ENCODE data around the gene ADAMTS3. TPM values are rescaled to one million over a fixed set of nuclear protein-coding genes. Genes with fewer than 3 reads are reported as not detected.

Gene ADAMTS3
- total and polyA plus RNA-seq, 5 donors from 2014 or later, result 0.34 TPM; not detected in 4

- Mint-ChIP-seq H3K27me3 (peaks cover 4% of the 10 kb centered on the region), H3K4me3 (no peak overlapping the region), H3K36me3 (no peaks in the 10 kb centered on the region), H3K9me3 (peaks cover 0 to 2% (median 0%) of the 10 kb centered on the region in 7 donors), H3K4me1 (peaks cover 0 to 3% (median 0%) of the 10 kb centered on the region in 4 donors), H3K27ac (no peak overlapping the region)
- H3K4me1 ChIP-seq (ENCODE audit: control insufficient read depth, insufficient read depth, low read length, poor library complexity, severe bottlenecking), result no peaks in the 10 kb centered on the region
- no peak overlapping the region for H3K27ac ChIP-seq (ENCODE audit: insufficient read depth, low read length, poor library complexity, severe bottlenecking)
- peak in 1 of 3 donors; percentile 16 for DNase-seq
- no peaks in the 10 kb centered on the region for H3K27me3 ChIP-seq (ENCODE audit: control insufficient read depth, insufficient read depth, low read length)
- H3K4me3 ChIP-seq (ENCODE audit: low read depth, low read length), result no peak overlapping the region
- no peaks in the 10 kb centered on the region for H3K36me3 ChIP-seq (ENCODE audit: control insufficient read depth, insufficient read depth, low read length)
- no peaks in the 10 kb centered on the region for H3K9me3 ChIP-seq (ENCODE audit: control insufficient read depth in 2 of 2, low read length in 2 of 2)
- ATAC-seq (ENCODE audit: low read depth in 2 of 2), result no peak
Measured at GRCh38 chr4:72295966-72296557, 273.0 kb downstream of the ADAMTS3 start.

DNA sequence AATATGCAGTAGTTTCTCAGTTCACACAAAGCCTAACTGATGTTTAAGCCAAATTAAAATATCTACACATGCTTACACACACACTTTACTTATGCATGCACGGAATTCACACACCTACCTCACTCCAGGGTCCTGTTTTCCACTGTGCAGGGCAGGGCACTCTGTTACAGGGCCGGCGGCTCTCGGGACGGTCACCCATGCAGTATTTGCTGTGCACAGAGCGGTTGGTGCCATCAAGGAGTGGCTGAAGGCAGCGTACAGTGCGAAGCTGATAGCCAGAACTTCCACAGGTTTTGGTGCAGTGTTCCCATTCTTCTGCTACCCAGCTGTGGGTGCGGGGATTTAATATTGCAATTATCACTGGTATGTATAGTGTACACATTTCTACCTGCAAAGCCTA lies 278.3 kb downstream of the ADAMTS3 start:
- DNase-seq (no peak), ATAC-seq (ENCODE audit: low read depth in 2 of 2) (no peak)
- H3K36me3 Mint-ChIP-seq, result no peaks in the 10 kb centered on the region
- Histone ChIP-seq H3K4me1 (ENCODE audit: control insufficient read depth, insufficient read depth, low read length, poor library complexity, severe bottlenecking) (no peaks in the 10 kb centered on the region), H3K36me3 (ENCODE audit: control insufficient read depth, insufficient read depth, low read length) (no peaks in the 10 kb centered on the region), H3K27me3 (ENCODE audit: control insufficient read depth, insufficient read depth, low read length) (no peaks in the 10 kb centered on the region), H3K9me3 (ENCODE audit: control insufficient read depth in 2 of 2, low read length in 2 of 2) (no peaks in the 10 kb centered on the region), H3K27ac (ENCODE audit: insufficient read depth, low read length, poor library complexity, severe bottlenecking) (no peak overlapping the region), H3K4me3 (ENCODE audit: low read depth, low read length) (no peak overlapping the region)
- H3K4me3 Mint-ChIP-seq, result no peak overlapping the region
- no peaks in the 10 kb centered on the region for H3K4me1 Mint-ChIP-seq
- H3K27ac Mint-ChIP-seq, result no peak overlapping the region
- H3K9me3 Mint-ChIP-seq, result peaks cover 0 to 4% (median 0%) of the 10 kb centered on the region in 7 donors
- no peaks in the 10 kb centered on the region for H3K27me3 Mint-ChIP-seq

GRCh38 chr4:72286910-72287309 lies 282.1 kb downstream of the ADAMTS3 start:
- no peak overlapping the region for H3K27ac Mint-ChIP-seq

GRCh38 chr4:72286185-72286584 lies 282.8 kb downstream of the ADAMTS3 start:
- no peaks in the 10 kb centered on the region for H3K27me3 Mint-ChIP-seq
- no peak for DNase-seq
- Histone ChIP-seq H3K27me3 (ENCODE audit: control insufficient read depth, insufficient read depth, low read length) (no peaks in the 10 kb centered on the region), H3K9me3 (ENCODE audit: control insufficient read depth in 2 of 2, low read length in 2 of 2) (no peaks in the 10 kb centered on the region), H3K4me1 (ENCODE audit: control insufficient read depth, insufficient read depth, low read length, poor library complexity, severe bottlenecking) (no peaks in the 10 kb centered on the region), H3K4me3 (ENCODE audit: low read depth, low read length) (no peak overlapping the region), H3K27ac (ENCODE audit: insufficient read depth, low read length, poor library complexity, severe bottlenecking) (no peak overlapping the region), H3K36me3 (ENCODE audit: control insufficient read depth, insufficient read depth, low read length) (no peaks in the 10 kb centered on the region)
- H3K9me3 Mint-ChIP-seq, result peaks cover 0 to 3% (median 0%) of the 10 kb centered on the region in 7 donors
- H3K36me3 Mint-ChIP-seq, result no peaks in the 10 kb centered on the region
- no peak for ATAC-seq (ENCODE audit: low read depth in 2 of 2)
- H3K4me3 Mint-ChIP-seq, result no peak overlapping the region
- no peaks in the 10 kb centered on the region for H3K4me1 Mint-ChIP-seq
- no peak overlapping the region for H3K27ac Mint-ChIP-seq

More at GRCh38 chr4:72286910-72287309, 282.1 kb downstream of the ADAMTS3 start:
- Histone ChIP-seq H3K27ac (ENCODE audit: insufficient read depth, low read length, poor library complexity, severe bottlenecking) (no peak overlapping the region), H3K27me3 (ENCODE audit: control insufficient read depth, insufficient read depth, low read length) (no peaks in the 10 kb centered on the region), H3K4me3 (ENCODE audit: low read depth, low read length) (no peak overlapping the region), H3K4me1 (ENCODE audit: control insufficient read depth, insufficient read depth, low read length, poor library complexity, severe bottlenecking) (no peaks in the 10 kb centered on the region), H3K36me3 (ENCODE audit: control insufficient read depth, insufficient read depth, low read length) (no peaks in the 10 kb centered on the region), H3K9me3 (ENCODE audit: control insufficient read depth in 2 of 2, low read length in 2 of 2) (no peaks in the 10 kb centered on the region)
- ATAC-seq (ENCODE audit: low read depth in 2 of 2) (no peak), DNase-seq (no peak)
- peaks cover 0 to 3% (median 0%) of the 10 kb centered on the region in 7 donors for H3K9me3 Mint-ChIP-seq
- H3K4me1 Mint-ChIP-seq, result no peaks in the 10 kb centered on the region
- no peaks in the 10 kb centered on the region for H3K27me3 Mint-ChIP-seq
- no peaks in the 10 kb centered on the region for H3K36me3 Mint-ChIP-seq
- H3K4me3 Mint-ChIP-seq, result no peak overlapping the region

GRCh38 chr4:72283357-72283756 lies 285.7 kb downstream of the ADAMTS3 start:
- H3K4me1 Mint-ChIP-seq, result no peaks in the 10 kb centered on the region
- no peaks in the 10 kb centered on the region for H3K36me3 Mint-ChIP-seq
- Histone ChIP-seq H3K27ac (ENCODE audit: insufficient read depth, low read length, poor library complexity, severe bottlenecking) (no peak overlapping the region), H3K27me3 (ENCODE audit: control insufficient read depth, insufficient read depth, low read length) (no peaks in the 10 kb centered on the region), H3K4me3 (ENCODE audit: low read depth, low read length) (no peak overlapping the region), H3K4me1 (ENCODE audit: control insufficient read depth, insufficient read depth, low read length, poor library complexity, severe bottlenecking) (no peaks in the 10 kb centered on the region), H3K9me3 (ENCODE audit: control insufficient read depth in 2 of 2, low read length in 2 of 2) (no peaks in the 10 kb centered on the region), H3K36me3 (ENCODE audit: control insufficient read depth, insufficient read depth, low read length) (no peaks in the 10 kb centered on the region)
- no peaks in the 10 kb centered on the region for H3K27me3 Mint-ChIP-seq
- H3K4me3 Mint-ChIP-seq, result no peak overlapping the region
- H3K9me3 Mint-ChIP-seq, result peaks cover 0 to 3% (median 0%) of the 10 kb centered on the region in 7 donors
- DNase-seq, result no peak
- no peak overlapping the region for H3K27ac Mint-ChIP-seq
- no peak for ATAC-seq (ENCODE audit: low read depth in 2 of 2)

- H3K27ac Mint-ChIP-seq, result no peak overlapping the region
- no peak overlapping the region for H3K4me3 ChIP-seq (ENCODE audit: low read depth, low read length)
- DNase-seq, result no peak
- H3K9me3 Mint-ChIP-seq, result peaks cover 0 to 3% (median 0%) of the 10 kb centered on the region in 7 donors
- no peak overlapping the region for H3K4me3 Mint-ChIP-seq
- H3K27me3 Mint-ChIP-seq, result no peaks in the 10 kb centered on the region
- no peak for ATAC-seq (ENCODE audit: low read depth in 2 of 2)
- no peaks in the 10 kb centered on the region for H3K4me1 ChIP-seq (ENCODE audit: control insufficient read depth, insufficient read depth, low read length, poor library complexity, severe bottlenecking)
- no peaks in the 10 kb centered on the region for H3K36me3 Mint-ChIP-seq
- no peaks in the 10 kb centered on the region for H3K4me1 Mint-ChIP-seq
- H3K9me3 ChIP-seq (ENCODE audit: control insufficient read depth in 2 of 2, low read length in 2 of 2), result no peaks in the 10 kb centered on the region
- H3K27me3 ChIP-seq (ENCODE audit: control insufficient read depth, insufficient read depth, low read length), result no peaks in the 10 kb centered on the region
- no peaks in the 10 kb centered on the region for H3K36me3 ChIP-seq (ENCODE audit: control insufficient read depth, insufficient read depth, low read length)
- no peak overlapping the region for H3K27ac ChIP-seq (ENCODE audit: insufficient read depth, low read length, poor library complexity, severe bottlenecking)
Measured at GRCh38 chr4:72280252-72280651, 288.8 kb downstream of the ADAMTS3 start.

- H3K36me3 ChIP-seq (ENCODE audit: control insufficient read depth, insufficient read depth, low read length), result no peaks in the 10 kb centered on the region
- DNase-seq (no peak), ATAC-seq (ENCODE audit: low read depth in 2 of 2) (no peak)
- H3K4me1 ChIP-seq (ENCODE audit: control insufficient read depth, insufficient read depth, low read length, poor library complexity, severe bottlenecking), result no peaks in the 10 kb centered on the region
- H3K9me3 ChIP-seq (ENCODE audit: control insufficient read depth in 2 of 2, low read length in 2 of 2), result no peaks in the 10 kb centered on the region
- H3K27ac ChIP-seq (ENCODE audit: insufficient read depth, low read length, poor library complexity, severe bottlenecking), result no peak overlapping the region
- no peaks in the 10 kb centered on the region for H3K27me3 ChIP-seq (ENCODE audit: control insufficient read depth, insufficient read depth, low read length)
- Mint-ChIP-seq H3K4me3 (no peak overlapping the region), H3K27me3 (no peaks in the 10 kb centered on the region), H3K27ac (no peak overlapping the region), H3K36me3 (no peaks in the 10 kb centered on the region), H3K4me1 (no peaks in the 10 kb centered on the region), H3K9me3 (peaks cover 0 to 7% (median 4%) of the 10 kb centered on the region in 7 donors)
- H3K4me3 ChIP-seq (ENCODE audit: low read depth, low read length), result no peak overlapping the region
Measured at GRCh38 chr4:72275381-72275780, 293.6 kb downstream of the ADAMTS3 start.

DNA sequence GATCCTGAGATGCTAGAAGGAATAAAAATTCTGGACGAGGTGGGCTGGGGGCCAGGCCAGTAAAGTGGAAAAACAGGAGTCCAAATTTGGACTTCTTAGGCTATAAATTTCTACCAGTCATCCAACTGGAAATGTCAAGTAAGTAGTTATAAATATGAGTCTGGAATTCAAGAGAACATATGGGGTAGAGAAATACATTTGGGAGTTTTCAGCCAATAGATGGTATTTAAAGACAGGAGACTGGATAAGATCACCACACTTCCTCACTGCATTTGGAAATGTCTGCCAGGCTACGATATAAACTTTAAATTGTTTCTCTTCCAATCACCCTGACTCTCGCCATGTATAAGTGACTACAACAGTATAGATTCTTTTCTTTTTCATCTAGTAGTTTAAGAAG lies 294.8 kb downstream of the ADAMTS3 start:
- no peak overlapping the region for H3K4me3 ChIP-seq (ENCODE audit: low read depth, low read length)
- no peaks in the 10 kb centered on the region for H3K9me3 ChIP-seq (ENCODE audit: control insufficient read depth in 2 of 2, low read length in 2 of 2)
- Mint-ChIP-seq H3K9me3 (peaks cover 0 to 9% (median 4%) of the 10 kb centered on the region in 7 donors), H3K4me1 (no peaks in the 10 kb centered on the region), H3K4me3 (no peak overlapping the region), H3K27me3 (no peaks in the 10 kb centered on the region), H3K36me3 (no peaks in the 10 kb centered on the region), H3K27ac (no peak overlapping the region)
- H3K36me3 ChIP-seq (ENCODE audit: control insufficient read depth, insufficient read depth, low read length), result no peaks in the 10 kb centered on the region
- H3K4me1 ChIP-seq (ENCODE audit: control insufficient read depth, insufficient read depth, low read length, poor library complexity, severe bottlenecking), result no peaks in the 10 kb centered on the region
- ATAC-seq (ENCODE audit: low read depth in 2 of 2), result no peak
- H3K27me3 ChIP-seq (ENCODE audit: control insufficient read depth, insufficient read depth, low read length), result no peaks in the 10 kb centered on the region
- DNase-seq, result no peak
- H3K27ac ChIP-seq (ENCODE audit: insufficient read depth, low read length, poor library complexity, severe bottlenecking), result no peak overlapping the region
